GM19240 (cell line): Measurements from ENCODE around the gene CDC42BPB.

Source experiments
- DNase-seq: peaks from one replicate; pipeline ENCODE4 v3.0.0; 2011; ENCODE audit warnings: low spot score; ENCODE audit not compliant: insufficient read length

Gene CDC42BPB

GRCh38 chr14:103020271-103021170, 36.8 kb downstream of the CDC42BPB start:
- no peak for DNase-seq

- no peak for DNase-seq
These were observed 37.5 kb downstream of the CDC42BPB start for GRCh38 chr14:103019826-103020225.

GRCh38 chr14:103019236-103019635, 38.1 kb downstream of the CDC42BPB start:
- DNase-seq: no peak

- no peak for DNase-seq
These were observed 40.8 kb downstream of the CDC42BPB start for GRCh38 chr14:103016594-103016993.

GRCh38 chr14:103016071-103016470, 41.3 kb downstream of the CDC42BPB start:
- DNase-seq: no peak

- no peak for DNase-seq
These were observed 41.9 kb downstream of the CDC42BPB start for GRCh38 chr14:103015426-103015825.

GRCh38 chr14:103014466-103015228, 42.7 kb downstream of the CDC42BPB start:
- no peak for DNase-seq

GRCh38 chr14:103013028-103013427, 44.3 kb downstream of the CDC42BPB start:
- no peak for DNase-seq

- no peak for DNase-seq
These were observed 47.8 kb downstream of the CDC42BPB start for GRCh38 chr14:103009559-103009958.

GRCh38 chr14:103008768-103009357, 48.5 kb downstream of the CDC42BPB start:
- no peak for DNase-seq

GRCh38 chr14:103008126-103008525, 49.2 kb downstream of the CDC42BPB start:
- no peak for DNase-seq

- no peak for DNase-seq
These were observed 49.8 kb downstream of the CDC42BPB start for GRCh38 chr14:103007555-103007954.

GRCh38 chr14:103006991-103007520, 50.3 kb downstream of the CDC42BPB start:
- no peak for DNase-seq

GRCh38 chr14:103006106-103006505, 51.2 kb downstream of the CDC42BPB start:
- no peak for DNase-seq

- DNase-seq: no peak
These were observed 53.5 kb downstream of the CDC42BPB start for GRCh38 chr14:103003850-103004249.

GRCh38 chr14:103003351-103003615, 54.1 kb downstream of the CDC42BPB start:
- DNase-seq: no peak

GRCh38 chr14:103002578-103003350, 54.6 kb downstream of the CDC42BPB start:
- no peak for DNase-seq

- DNase-seq: no peak
These were observed 55.5 kb downstream of the CDC42BPB start for GRCh38 chr14:103001651-103002396.

- no peak for DNase-seq
These were observed 56.1 kb downstream of the CDC42BPB start for GRCh38 chr14:103001226-103001625.

GRCh38 chr14:103000291-103000921, 56.9 kb downstream of the CDC42BPB start:
- DNase-seq: no peak
